Hepatocyte (in vitro differentiated cells): ENCODE measurements around the gene ANKRD66. TPM values are rescaled to one million over a fixed set of nuclear protein-coding genes. Genes with fewer than 3 reads are reported as not detected.
"Not testable (repeated sequence)": the region's sequence is repeated elsewhere in the genome, so short reads cannot be mapped to it uniquely, and the experiment has no call there.

Experiments
- DNase-seq: peaks from one replicate; pipeline ENCODE4 v3.0.0-alpha.2; 2016; ENCODE audit warnings: low spot score
- H2AFZ ChIP-seq: fragments of 200-600 bp; sonication (generic); 2 replicates; pipeline ENCODE4 v1.6.0; 2016; ENCODE audit warnings: antibody characterized with exemption, mild to moderate bottlenecking
- H3K27ac ChIP-seq: fragments of 200-600 bp; sonication (generic); 2 replicates; pipeline ENCODE4 v1.5.1; 2016; ENCODE audit warnings: mild to moderate bottlenecking
- H3K27me3 ChIP-seq: fragments of 200-600 bp; sonication (generic); 2 replicates; pipeline ENCODE4 v1.6.1; 2016
- H3K36me3 ChIP-seq: fragments of 200-600 bp; sonication (generic); replicated peaks from 2 replicates; pipeline ENCODE4 v1.5.1; 2016; ENCODE audit warnings: low read depth; ENCODE audit not compliant: insufficient read depth
- H3K4me1 ChIP-seq: fragments of 200-600 bp; sonication (generic); 2 replicates; pipeline ENCODE4 v1.5.1; 2016; ENCODE audit warnings: mild to moderate bottlenecking, moderate library complexity; ENCODE audit not compliant: insufficient read depth
- H3K4me2 ChIP-seq: fragments of 200-600 bp; sonication (generic); 2 replicates; pipeline ENCODE4 v1.6.0; 2016
- H3K4me3 ChIP-seq: fragments of 200-600 bp; sonication (generic); 2 replicates; pipeline ENCODE4 v1.5.1; 2016; ENCODE audit warnings: mild to moderate bottlenecking
- H3K79me2 ChIP-seq: fragments of 200-600 bp; sonication (generic); 2 replicates; pipeline ENCODE4 v1.6.0; 2017; ENCODE audit warnings: mild to moderate bottlenecking
- H3K9me2 ChIP-seq: fragments of 200-600 bp; sonication (generic); replicated peaks from 2 replicates; pipeline ENCODE4 v1.6.0; 2017; ENCODE audit warnings: mild to moderate bottlenecking; ENCODE audit not compliant: insufficient read depth
- H3K9me3 ChIP-seq: fragments of 200-600 bp; sonication (generic); 2 replicates; pipeline ENCODE4 v1.5.1; 2016; ENCODE audit warnings: low read depth, mild to moderate bottlenecking
- H4K20me1 ChIP-seq: fragments of 200-600 bp; sonication (generic); 2 replicates; pipeline ENCODE4 v1.6.0; 2016; ENCODE audit warnings: mild to moderate bottlenecking; ENCODE audit not compliant: insufficient read depth, poor library complexity, severe bottlenecking
- CTCF ChIP-seq: fragments of 200-600 bp; sonication (generic); IDR thresholded peaks from 2 replicates; pipeline ENCODE4 v1.5.1; 2016; ENCODE audit warnings: antibody characterized with exemption, mild to moderate bottlenecking; ENCODE audit not compliant: poor library complexity
- EZH2 ChIP-seq: fragments of 200-600 bp; sonication (generic); IDR thresholded peaks from 2 replicates; pipeline ENCODE4 v1.6.1; 2016; ENCODE audit warnings: antibody characterized with exemption, mild to moderate bottlenecking, borderline replicate concordance
- EZH2phosphoT487 ChIP-seq: fragments of 200-600 bp; sonication (generic); IDR thresholded peaks from one replicate; pipeline ENCODE4 v1.6.1; 2018; ENCODE audit warnings: antibody characterized with exemption, mild to moderate bottlenecking, low read depth, moderate library complexity; ENCODE audit not compliant: unreplicated experiment, severe bottlenecking
- WGBS: methylation state at CpG from one replicate; pipeline ENCODE4 v1.1.6; 2016; ENCODE audit warnings: low lambda C conversion rate; ENCODE audit errors: missing lambda C conversion rate; 5-methylcytosine and 5-hydroxymethylcytosine counted together
- polyA plus RNA-seq: library from polyadenylated mRNA; unstranded; fragments of >200 nt; fragmentation: Nextera tagmentation; extraction: Ambion mirVana; gene quantifications from 2 replicates; pipeline ENCODE4 v1.2.1, GENCODE V29; 2016
- total RNA-seq: library from RNA; depleted of rRNA; stranded (reverse); fragments of >200 nt; gene quantifications from 2 replicates; pipeline ENCODE4 v1.2.3, GENCODE V29; 2014

Gene ANKRD66
- total and polyA plus RNA-seq, 2 experiments from 2014 or later, result not detected

DNA sequence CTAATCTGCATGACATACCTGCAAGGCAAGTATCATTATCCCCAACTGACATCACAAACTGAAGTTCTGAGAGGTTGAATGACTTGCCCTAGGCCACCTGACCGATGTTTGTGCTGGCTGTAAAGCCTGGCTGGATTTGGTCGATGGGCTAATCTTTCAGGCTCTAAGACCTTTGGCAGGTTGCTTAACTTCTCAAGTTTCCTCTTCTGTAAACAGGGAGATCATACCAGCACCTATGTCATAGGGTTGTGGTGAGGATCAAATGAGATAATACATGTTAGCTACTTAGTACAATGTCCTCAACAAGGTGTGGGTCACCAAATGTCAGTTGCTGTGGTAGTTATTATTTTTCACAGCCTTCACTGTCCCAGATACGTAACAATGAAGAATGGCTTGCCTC lies 14.2 kb downstream of the ANKRD66 start:
- Histone ChIP-seq H4K20me1 (no peaks in the 10 kb centered on the region), H3K4me2 (no peak overlapping the region), H3K4me3 (no peak overlapping the region), H3K9me3 (no peaks in the 10 kb centered on the region), H3K79me2 (no peaks in the 10 kb centered on the region), H3K27me3 (no peaks in the 10 kb centered on the region), H3K4me1 (no peaks in the 10 kb centered on the region), H2AFZ (no peak overlapping the region), H3K27ac (no peak overlapping the region), H3K9me2 (no peaks in the 10 kb centered on the region), H3K36me3 (no peaks in the 10 kb centered on the region)
- DNase-seq, result peak; percentile 27
- WGBS, result 61% methylated on average over 3 of the region's 3 CpGs
- TF ChIP-seq CTCF (no peak), EZH2phosphoT487 (no peak), EZH2 (no peak)

DNA sequence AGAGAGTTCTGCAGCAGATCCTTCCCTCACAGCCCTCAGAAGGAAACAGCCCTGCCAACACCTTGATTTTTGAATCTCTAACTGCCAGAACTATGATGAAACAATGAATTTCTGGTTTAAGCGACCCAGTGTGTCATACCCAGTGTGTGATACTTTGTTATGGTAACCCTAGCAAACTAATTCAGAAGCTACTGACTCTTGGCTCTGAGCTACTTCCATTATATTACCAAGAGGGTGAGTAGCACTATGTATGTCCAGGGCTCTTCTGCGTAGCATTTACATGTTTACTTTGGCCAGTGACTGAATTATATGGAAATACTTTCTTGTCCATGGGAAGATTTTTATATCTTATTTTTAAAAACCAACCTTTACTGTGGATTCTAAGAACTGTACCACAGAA lies 16.7 kb downstream of the ANKRD66 start:
- Histone ChIP-seq H3K9me3 (no peaks in the 10 kb centered on the region), H3K27ac (no peak overlapping the region), H3K79me2 (no peaks in the 10 kb centered on the region), H3K4me1 (no peaks in the 10 kb centered on the region), H2AFZ (no peak overlapping the region), H3K27me3 (no peaks in the 10 kb centered on the region), H3K9me2 (no peaks in the 10 kb centered on the region), H3K4me2 (no peak overlapping the region), H3K36me3 (no peaks in the 10 kb centered on the region), H4K20me1 (no peaks in the 10 kb centered on the region), H3K4me3 (no peak overlapping the region)
- DNase-seq, result no peak
- TF ChIP-seq CTCF, result no peak
- no peak for TF ChIP-seq EZH2phosphoT487
- no peak for TF ChIP-seq EZH2
- 86% methylated on average over 2 of the region's 2 CpGs for WGBS

GRCh38 chr6:46764280-46764679 lies 17.5 kb downstream of the ANKRD66 start:
- not testable (repeated sequence) for H3K4me2 ChIP-seq, H3K4me1 ChIP-seq, H3K4me3 ChIP-seq, H2AFZ ChIP-seq, DNase-seq, H3K36me3 ChIP-seq, H3K79me2 ChIP-seq, H4K20me1 ChIP-seq, H3K27me3 ChIP-seq, H3K9me3 ChIP-seq, H3K27ac ChIP-seq, H3K9me2 ChIP-seq
- 98% methylated on average over 10 of the region's 10 CpGs for WGBS

- no peaks in the 10 kb centered on the region for H3K4me1 ChIP-seq
- WGBS, result 90% methylated on average over 5 of the region's 5 CpGs
- no peak for TF ChIP-seq CTCF
- TF ChIP-seq EZH2phosphoT487, result no peak
- no peak for TF ChIP-seq EZH2
- no peak overlapping the region for H3K4me2 ChIP-seq
- no peak overlapping the region for H3K4me3 ChIP-seq
- H3K9me3 ChIP-seq, result no peaks in the 10 kb centered on the region
- no peak overlapping the region for H3K27ac ChIP-seq
- no peak overlapping the region for H2AFZ ChIP-seq
- H3K36me3 ChIP-seq, result no peaks in the 10 kb centered on the region
- DNase-seq, result no peak
- no peaks in the 10 kb centered on the region for H3K27me3 ChIP-seq
- no peaks in the 10 kb centered on the region for H3K79me2 ChIP-seq
- no peaks in the 10 kb centered on the region for H3K9me2 ChIP-seq
- no peaks in the 10 kb centered on the region for H4K20me1 ChIP-seq
Observed at GRCh38 chr6:46764961-46765360, 18.2 kb downstream of the ANKRD66 start.
